Measurements from ENCODE around the gene TWIST2. TPM values are rescaled to one million over a fixed set of nuclear protein-coding genes. Genes with fewer than 3 reads are reported as not detected.

TWIST2 gene
- total RNA-seq: 6.8 TPM

GRCh38 chr2:238847841-238848690, at the start of gene TWIST2:
Gene TWIST2, plus strand, starts transcription at chr2:238848085. Its CDS starts 131 bp downstream, at chr2:238848216.
- Histone ChIP-seq H3K9me3 (ENCODE audit: control insufficient read depth in 3 of 3, low read length in 3 of 3) (no peaks in the 10 kb centered on the region), H3K4me3 (ENCODE audit: low read length in 3 of 3) (peak within 1 kb of the TSS; percentile 54 to 70 (median 69)), H3K4me1 (ENCODE audit: control insufficient read depth in 3 of 3, insufficient read depth in 3 of 3, low read length in 3 of 3) (peaks cover 6 to 20% (median 7%) of the 10 kb centered on the region in 3 donors), H3K9ac (ENCODE audit: low read depth in 1 of 3, low read length in 3 of 3) (peak within 1 kb of the TSS in 2 of 3 donors; percentile 50 to 66), H3K36me3 (ENCODE audit: control insufficient read depth in 3 of 3, insufficient read depth in 3 of 3, low read length in 3 of 3) (no peaks in the 10 kb centered on the region), H3K27me3 (ENCODE audit: control insufficient read depth in 3 of 3, insufficient read depth in 3 of 3, low read length in 3 of 3) (peaks cover 53 to 79% (median 66%) of the 10 kb centered on the region in 3 donors), H3K27ac (ENCODE audit: low read depth, low read length) (no peak within 1 kb of the TSS)

GRCh38 chr2:238801791-238802190, 46.1 kb upstream of the TWIST2 start:
- peaks cover 32 to 35% (median 32%) of the 10 kb centered on the region in 3 donors for H3K27me3 ChIP-seq (ENCODE audit: control insufficient read depth in 3 of 3, insufficient read depth in 3 of 3, low read length in 3 of 3)
- H3K4me3 ChIP-seq (ENCODE audit: low read length in 3 of 3): no peak overlapping the region
- H3K36me3 ChIP-seq (ENCODE audit: control insufficient read depth in 3 of 3, insufficient read depth in 3 of 3, low read length in 3 of 3): no peaks in the 10 kb centered on the region
- H3K9me3 ChIP-seq (ENCODE audit: control insufficient read depth in 3 of 3, low read length in 3 of 3): no peaks in the 10 kb centered on the region
- H3K4me1 ChIP-seq (ENCODE audit: control insufficient read depth in 3 of 3, insufficient read depth in 3 of 3, low read length in 3 of 3): no peaks in the 10 kb centered on the region
- no peak overlapping the region for H3K9ac ChIP-seq (ENCODE audit: low read depth in 1 of 3, low read length in 3 of 3)
- H3K27ac ChIP-seq (ENCODE audit: low read depth, low read length): no peak overlapping the region

- H3K27ac ChIP-seq (ENCODE audit: low read depth, low read length): no peak overlapping the region
- H3K9me3 ChIP-seq (ENCODE audit: control insufficient read depth in 3 of 3, low read length in 3 of 3): no peaks in the 10 kb centered on the region
- H3K36me3 ChIP-seq (ENCODE audit: control insufficient read depth in 3 of 3, insufficient read depth in 3 of 3, low read length in 3 of 3): no peaks in the 10 kb centered on the region
- H3K9ac ChIP-seq (ENCODE audit: low read depth in 1 of 3, low read length in 3 of 3): no peak overlapping the region
- no peaks in the 10 kb centered on the region for H3K4me1 ChIP-seq (ENCODE audit: control insufficient read depth in 3 of 3, insufficient read depth in 3 of 3, low read length in 3 of 3)
- H3K27me3 ChIP-seq (ENCODE audit: control insufficient read depth in 3 of 3, insufficient read depth in 3 of 3, low read length in 3 of 3): peaks cover 22 to 28% (median 24%) of the 10 kb centered on the region in 3 donors
- no peak overlapping the region for H3K4me3 ChIP-seq (ENCODE audit: low read length in 3 of 3)
These were observed 44.9 kb upstream of the TWIST2 start for GRCh38 chr2:238802957-238803356.

GRCh38 chr2:238803996-238804870, 43.7 kb upstream of the TWIST2 start:
- Histone ChIP-seq H3K27ac (ENCODE audit: low read depth, low read length) (no peak overlapping the region), H3K4me1 (ENCODE audit: control insufficient read depth in 3 of 3, insufficient read depth in 3 of 3, low read length in 3 of 3) (no peaks in the 10 kb centered on the region), H3K9me3 (ENCODE audit: control insufficient read depth in 3 of 3, low read length in 3 of 3) (peaks cover 0 to 3% (median 0%) of the 10 kb centered on the region in 3 donors), H3K9ac (ENCODE audit: low read depth in 1 of 3, low read length in 3 of 3) (no peak overlapping the region), H3K27me3 (ENCODE audit: control insufficient read depth in 3 of 3, insufficient read depth in 3 of 3, low read length in 3 of 3) (peaks cover 22 to 28% (median 24%) of the 10 kb centered on the region in 3 donors), H3K36me3 (ENCODE audit: control insufficient read depth in 3 of 3, insufficient read depth in 3 of 3, low read length in 3 of 3) (no peaks in the 10 kb centered on the region), H3K4me3 (ENCODE audit: low read length in 3 of 3) (no peak overlapping the region)

- peaks cover 6 to 17% (median 9%) of the 10 kb centered on the region in 3 donors for H3K27me3 ChIP-seq (ENCODE audit: control insufficient read depth in 3 of 3, insufficient read depth in 3 of 3, low read length in 3 of 3)
- H3K9me3 ChIP-seq (ENCODE audit: control insufficient read depth in 3 of 3, low read length in 3 of 3): peaks cover 0 to 3% (median 3%) of the 10 kb centered on the region in 3 donors
- no peaks in the 10 kb centered on the region for H3K4me1 ChIP-seq (ENCODE audit: control insufficient read depth in 3 of 3, insufficient read depth in 3 of 3, low read length in 3 of 3)
- H3K36me3 ChIP-seq (ENCODE audit: control insufficient read depth in 3 of 3, insufficient read depth in 3 of 3, low read length in 3 of 3): no peaks in the 10 kb centered on the region
- no peak overlapping the region for H3K4me3 ChIP-seq (ENCODE audit: low read length in 3 of 3)
- no peak overlapping the region for H3K27ac ChIP-seq (ENCODE audit: low read depth, low read length)
- H3K9ac ChIP-seq (ENCODE audit: low read depth in 1 of 3, low read length in 3 of 3): no peak overlapping the region
These were observed 39.1 kb upstream of the TWIST2 start for GRCh38 chr2:238808761-238809160.

GRCh38 chr2:238810321-238810720, 37.6 kb upstream of the TWIST2 start:
- Histone ChIP-seq H3K9me3 (ENCODE audit: control insufficient read depth in 3 of 3, low read length in 3 of 3) (peaks cover 0 to 3% (median 3%) of the 10 kb centered on the region in 3 donors), H3K27me3 (ENCODE audit: control insufficient read depth in 3 of 3, insufficient read depth in 3 of 3, low read length in 3 of 3) (peaks cover 10 to 25% (median 14%) of the 10 kb centered on the region in 3 donors), H3K4me1 (ENCODE audit: control insufficient read depth in 3 of 3, insufficient read depth in 3 of 3, low read length in 3 of 3) (no peaks in the 10 kb centered on the region), H3K36me3 (ENCODE audit: control insufficient read depth in 3 of 3, insufficient read depth in 3 of 3, low read length in 3 of 3) (no peaks in the 10 kb centered on the region), H3K9ac (ENCODE audit: low read depth in 1 of 3, low read length in 3 of 3) (no peak overlapping the region), H3K27ac (ENCODE audit: low read depth, low read length) (no peak overlapping the region), H3K4me3 (ENCODE audit: low read length in 3 of 3) (no peak overlapping the region)

- Histone ChIP-seq H3K4me3 (ENCODE audit: low read length in 3 of 3) (no peak overlapping the region), H3K4me1 (ENCODE audit: control insufficient read depth in 3 of 3, insufficient read depth in 3 of 3, low read length in 3 of 3) (no peaks in the 10 kb centered on the region), H3K36me3 (ENCODE audit: control insufficient read depth in 3 of 3, insufficient read depth in 3 of 3, low read length in 3 of 3) (no peaks in the 10 kb centered on the region), H3K9me3 (ENCODE audit: control insufficient read depth in 3 of 3, low read length in 3 of 3) (peaks cover 0 to 3% (median 3%) of the 10 kb centered on the region in 3 donors), H3K27ac (ENCODE audit: low read depth, low read length) (no peak overlapping the region), H3K27me3 (ENCODE audit: control insufficient read depth in 3 of 3, insufficient read depth in 3 of 3, low read length in 3 of 3) (peaks cover 7 to 28% (median 20%) of the 10 kb centered on the region in 3 donors), H3K9ac (ENCODE audit: low read depth in 1 of 3, low read length in 3 of 3) (no peak overlapping the region)
These were observed 36.6 kb upstream of the TWIST2 start for GRCh38 chr2:238811293-238811692.

- Histone ChIP-seq H3K9me3 (ENCODE audit: control insufficient read depth in 3 of 3, low read length in 3 of 3) (peaks cover 0 to 3% (median 3%) of the 10 kb centered on the region in 3 donors), H3K27ac (ENCODE audit: low read depth, low read length) (no peak overlapping the region), H3K4me1 (ENCODE audit: control insufficient read depth in 3 of 3, insufficient read depth in 3 of 3, low read length in 3 of 3) (no peaks in the 10 kb centered on the region), H3K27me3 (ENCODE audit: control insufficient read depth in 3 of 3, insufficient read depth in 3 of 3, low read length in 3 of 3) (peaks cover 12 to 33% (median 25%) of the 10 kb centered on the region in 3 donors), H3K4me3 (ENCODE audit: low read length in 3 of 3) (no peak overlapping the region), H3K9ac (ENCODE audit: low read depth in 1 of 3, low read length in 3 of 3) (no peak overlapping the region), H3K36me3 (ENCODE audit: control insufficient read depth in 3 of 3, insufficient read depth in 3 of 3, low read length in 3 of 3) (no peaks in the 10 kb centered on the region)
These were observed 36.1 kb upstream of the TWIST2 start for GRCh38 chr2:238811759-238812158.

GRCh38 chr2:238813109-238813508, 34.8 kb upstream of the TWIST2 start:
- H3K4me1 ChIP-seq (ENCODE audit: control insufficient read depth in 3 of 3, insufficient read depth in 3 of 3, low read length in 3 of 3): no peaks in the 10 kb centered on the region
- peaks cover 16 to 45% (median 37%) of the 10 kb centered on the region in 3 donors for H3K27me3 ChIP-seq (ENCODE audit: control insufficient read depth in 3 of 3, insufficient read depth in 3 of 3, low read length in 3 of 3)
- H3K36me3 ChIP-seq (ENCODE audit: control insufficient read depth in 3 of 3, insufficient read depth in 3 of 3, low read length in 3 of 3): no peaks in the 10 kb centered on the region
- peaks cover 0 to 3% (median 3%) of the 10 kb centered on the region in 3 donors for H3K9me3 ChIP-seq (ENCODE audit: control insufficient read depth in 3 of 3, low read length in 3 of 3)
- no peak overlapping the region for H3K4me3 ChIP-seq (ENCODE audit: low read length in 3 of 3)
- H3K27ac ChIP-seq (ENCODE audit: low read depth, low read length): no peak overlapping the region
- no peak overlapping the region for H3K9ac ChIP-seq (ENCODE audit: low read depth in 1 of 3, low read length in 3 of 3)
